ENCODE measurements around the gene GRAMD2B.
"Not testable (repeated sequence)": the region's sequence is repeated elsewhere in the genome, so short reads cannot be mapped to it uniquely, and the experiment has no call there.

GRAMD2B gene

GRCh38 chr5:126516133-126516532, 92.9 kb downstream of the GRAMD2B start:
- no peak for DNase-seq (ENCODE audit: low read depth)
- no peak for TF ChIP-seq CTCF (IDR thresholded peaks at IDR 0.05; ENCODE audit: control insufficient read depth, insufficient read depth, low read depth, low read length, missing control alignments)
- H3K4me3 ChIP-seq (ENCODE audit: control insufficient read depth, low read depth, low read length) = no peak overlapping the region

- no peak for DNase-seq (ENCODE audit: low read depth)
- no peak overlapping the region for H3K4me3 ChIP-seq (ENCODE audit: control insufficient read depth, low read depth, low read length)
- no peak for TF ChIP-seq CTCF (IDR thresholded peaks at IDR 0.05; ENCODE audit: control insufficient read depth, insufficient read depth, low read depth, low read length, missing control alignments)
Measured at GRCh38 chr5:126516852-126517251, 93.6 kb downstream of the GRAMD2B start.

- not testable (repeated sequence) for H3K4me3 ChIP-seq (ENCODE audit: control insufficient read depth, low read depth, low read length); DNase-seq (ENCODE audit: low read depth)
Measured at GRCh38 chr5:126519223-126519622, 96.0 kb downstream of the GRAMD2B start.

GRCh38 chr5:126519637-126520592, 96.7 kb downstream of the GRAMD2B start:
- H3K4me3 ChIP-seq (ENCODE audit: control insufficient read depth, low read depth, low read length) = no peak overlapping the region
- TF ChIP-seq CTCF (IDR thresholded peaks at IDR 0.05; ENCODE audit: control insufficient read depth, insufficient read depth, low read depth, low read length, missing control alignments) = no peak
- no peak for DNase-seq (ENCODE audit: low read depth)

GRCh38 chr5:126520593-126520953, 97.4 kb downstream of the GRAMD2B start:
- no peak for TF ChIP-seq CTCF (IDR thresholded peaks at IDR 0.05; ENCODE audit: control insufficient read depth, insufficient read depth, low read depth, low read length, missing control alignments)
- no peak for DNase-seq (ENCODE audit: low read depth)
- no peak overlapping the region for H3K4me3 ChIP-seq (ENCODE audit: control insufficient read depth, low read depth, low read length)

GRCh38 chr5:126521130-126521529, 97.9 kb downstream of the GRAMD2B start:
- DNase-seq (ENCODE audit: low read depth) = no peak
- TF ChIP-seq CTCF (IDR thresholded peaks at IDR 0.05; ENCODE audit: control insufficient read depth, insufficient read depth, low read depth, low read length, missing control alignments) = no peak
- no peak overlapping the region for H3K4me3 ChIP-seq (ENCODE audit: control insufficient read depth, low read depth, low read length)

- no peak overlapping the region for H3K4me3 ChIP-seq (ENCODE audit: control insufficient read depth, low read depth, low read length)
- no peak for DNase-seq (ENCODE audit: low read depth)
- TF ChIP-seq CTCF (IDR thresholded peaks at IDR 0.05; ENCODE audit: control insufficient read depth, insufficient read depth, low read depth, low read length, missing control alignments) = no peak
Measured at GRCh38 chr5:126523818-126524510, 100.8 kb downstream of the GRAMD2B start.

Measured in AG09309 (cell line).